HT-29 (cell line): ENCODE results near the gene OR5AU1. TPM values are rescaled to one million over a fixed set of nuclear protein-coding genes. Genes with fewer than 3 reads are reported as not detected.

Source experiments
- DNase-seq: peaks from one replicate; pipeline ENCODE4 v3.0.0-alpha.2; 2015; ENCODE audit warnings: low spot score
- small RNA-seq: library from RNA; depleted of rRNA; stranded (forward); fragments of <200 nt; gene quantifications from one replicate; pipeline ENCODE3, GENCODE V24; 2014
- total RNA-seq: library from RNA; depleted of rRNA; stranded (reverse); fragments of >200 nt; shearing (Covaris generic); gene quantifications from 2 replicates; pipeline ENCODE4 v1.2.3, GENCODE V29; 2014; rRNA removed

Gene OR5AU1
- total RNA-seq, 1 experiment from 2014 or later: not detected

DNA sequence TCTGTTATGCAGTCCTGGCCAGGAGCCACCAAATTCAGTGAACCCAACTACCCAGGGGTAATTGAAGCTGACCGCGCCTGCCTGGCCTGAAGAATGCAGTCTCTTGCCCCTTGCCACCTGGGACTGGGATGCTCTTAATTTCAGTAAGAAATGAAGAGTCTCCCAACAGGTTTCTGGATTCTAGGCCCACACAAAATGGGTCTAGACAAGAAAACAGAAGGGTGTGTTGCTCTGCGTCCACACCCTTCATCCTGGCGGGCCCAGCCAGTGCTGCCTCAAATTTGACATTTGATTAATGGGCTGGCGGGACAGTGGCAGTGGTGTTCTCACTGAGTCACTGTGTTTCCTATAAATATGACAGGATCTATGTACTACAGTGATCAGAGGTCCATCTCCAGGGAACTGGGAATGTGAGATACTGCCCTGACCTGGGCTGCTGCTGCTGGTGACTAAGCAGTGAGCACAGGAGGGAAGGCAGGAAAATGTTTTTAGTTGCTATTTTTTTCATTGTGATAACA lies 48.5 kb downstream of the OR5AU1 start:
- DNase-seq: no peak

GRCh38 chr14:21106498-21107282 lies 49.2 kb downstream of the OR5AU1 start:
- peak; percentile 71 for DNase-seq

GRCh38 chr14:21106176-21106497 lies 49.7 kb downstream of the OR5AU1 start:
- no peak for DNase-seq

DNA sequence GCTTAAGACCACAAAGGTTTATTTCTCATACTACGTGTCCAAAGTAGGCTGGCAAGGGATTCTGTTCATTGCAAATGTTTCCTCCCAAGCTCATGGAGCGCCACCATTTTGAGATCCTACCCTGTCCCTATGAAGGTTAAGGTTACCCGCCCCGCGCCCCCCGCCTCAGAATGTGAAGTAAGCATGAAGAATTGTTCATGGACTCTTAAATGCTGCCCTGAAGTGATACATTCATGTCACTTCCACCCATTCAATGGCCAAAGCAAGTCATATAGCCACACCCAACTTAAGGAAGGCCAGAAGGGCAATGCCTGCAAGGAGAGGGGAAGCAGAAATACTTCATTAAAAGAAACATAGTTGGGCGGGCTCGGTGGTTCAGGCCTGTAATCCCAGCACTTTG lies 50.8 kb downstream of the OR5AU1 start:
- DNase-seq: no peak

Small RNAs within 50 kb of the gene (small RNA-seq; reads per million reads assigned to genes)
- not detected for gene RNU6-252P

Other genes starting within 250 kb of the OR5AU1 start
- gene RNASE2, start 200.6 kb downstream of the OR5AU1 start, total RNA-seq: not detected in 2 replicates
- 47.1 and 49.6 TPM in 2 replicates for gene METTL17, start 166.1 kb downstream of the OR5AU1 start, total RNA-seq
- not detected in 2 replicates for gene SLC39A2, start 156.8 kb downstream of the OR5AU1 start, total RNA-seq
- gene NDRG2, start 131.0 kb downstream of the OR5AU1 start, total RNA-seq: 16.0 and 18.1 TPM in 2 replicates
- not detected in 2 replicates for gene TPPP2, start 125.8 kb downstream of the OR5AU1 start, total RNA-seq
- gene RNASE13, start 121.3 kb downstream of the OR5AU1 start, total RNA-seq: not detected in 2 replicates
- gene RNASE7, start 113.7 kb downstream of the OR5AU1 start, total RNA-seq: not detected in 2 replicates
- not detected in 2 replicates for gene RNASE8, start 98.2 kb downstream of the OR5AU1 start, total RNA-seq
- 18.4 and 20.0 TPM in 2 replicates for gene ARHGEF40, start 85.8 kb downstream of the OR5AU1 start, total RNA-seq
- gene ZNF219, start 57.4 kb downstream of the OR5AU1 start, total RNA-seq: 13.6 and 14.6 TPM in 2 replicates
- 0.41 TPM in 1 of 2 replicates, not detected in the other for gene TMEM253, start 55.0 kb downstream of the OR5AU1 start, total RNA-seq
- gene HNRNPC, start 113.4 kb upstream of the OR5AU1 start, total RNA-seq: 375 and 471 TPM in 2 replicates
- gene RPGRIP1, start 124.0 kb upstream of the OR5AU1 start, total RNA-seq: 0.05 and 0.33 TPM in 2 replicates
- 34.5 and 43.7 TPM in 2 replicates for gene SUPT16H, start 228.0 kb upstream of the OR5AU1 start, total RNA-seq